Activated CD4-positive, alpha-beta T cell treated with anti-CD3 and anti-CD28 coated beads, Interleukin-2, amount 10 ng/mL, durations not matched to agents 24 days and 14 days (primary cell): ENCODE data around the gene CCNQ. TPM values are rescaled to one million over a fixed set of nuclear protein-coding genes. Genes with fewer than 3 reads are reported as not detected.

Source experiments
- DNase-seq: peaks from one replicate; pipeline ENCODE4 v3.0.0; 2022
- H3K27ac Mint-ChIP-seq: one replicate; pipeline ENCODE4 v1.8.0; 2022; ENCODE audit warnings: mild to moderate bottlenecking, mixed read lengths
- H3K27me3 Mint-ChIP-seq: one replicate; pipeline ENCODE4 v1.8.0; 2022; ENCODE audit warnings: mixed read lengths
- H3K36me3 Mint-ChIP-seq: one replicate; pipeline ENCODE4 v1.8.0; 2022; ENCODE audit warnings: low read depth, mild to moderate bottlenecking, mixed read lengths
- H3K4me1 Mint-ChIP-seq: one replicate; pipeline ENCODE4 v1.8.0; 2021; ENCODE audit warnings: mixed read lengths
- H3K4me3 Mint-ChIP-seq: one replicate; pipeline ENCODE4 v1.8.0; 2022; ENCODE audit warnings: mild to moderate bottlenecking, moderate library complexity, mixed read lengths
- H3K9me3 Mint-ChIP-seq: one replicate; pipeline ENCODE4 v1.8.0; 2021; ENCODE audit warnings: mixed read lengths
- intact Hi-C: fragments of 100-400 bp; cut with micrococcal nuclease; formaldehyde crosslinking; loops from one replicate; pipeline ENCODE4 v1.15.1; 2023
- total RNA-seq: library from RNA; stranded (reverse); gene quantifications from 2 replicates; pipeline ENCODE4 v1.2.3, GENCODE V29; 2022

The CCNQ gene
- total RNA-seq, 1 donor from 2014 or later = 28.7 TPM

DNA sequence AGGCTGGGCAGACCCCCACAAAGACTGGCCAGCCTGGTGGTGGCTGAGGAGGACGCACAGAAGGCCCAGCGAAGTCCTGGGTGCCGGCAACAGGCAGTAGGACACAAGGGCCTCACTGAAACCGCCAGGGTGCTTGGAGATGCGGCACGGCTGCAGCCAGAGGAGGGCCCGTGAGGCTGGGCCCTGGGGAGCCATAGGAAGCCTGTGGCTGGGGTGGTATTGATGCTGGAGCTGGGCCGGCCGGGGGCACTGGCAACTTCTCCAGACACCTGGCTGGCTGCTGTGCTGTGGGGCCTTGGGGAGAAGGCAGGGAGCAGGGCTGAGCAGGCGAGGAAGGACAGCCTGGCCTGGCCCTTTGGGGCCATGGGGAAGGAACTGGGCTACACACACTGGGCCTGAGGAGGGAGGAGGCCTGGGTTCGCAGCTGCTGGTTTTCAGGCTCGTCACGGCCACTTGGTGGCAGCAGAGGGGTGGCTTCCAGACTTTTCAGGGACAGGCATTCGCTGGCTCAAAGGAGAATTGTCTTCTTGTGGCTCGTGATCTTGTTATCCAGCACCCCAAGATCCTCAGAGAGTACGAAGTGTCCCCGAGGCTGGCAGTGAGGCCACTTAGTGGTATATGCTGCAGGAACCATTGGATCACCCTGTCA lies 44.3 kb downstream of the CCNQ start:
- no peak overlapping the region for H3K27ac Mint-ChIP-seq
- no peaks in the 10 kb centered on the region for H3K36me3 Mint-ChIP-seq
- intact Hi-C loops = loop anchor here (1.0 kb wide), 2 partner anchors 95 to 114 kb away; no protein-coding TSS in a partner anchor
- no peaks in the 10 kb centered on the region for H3K9me3 Mint-ChIP-seq
- no peaks in the 10 kb centered on the region for H3K4me1 Mint-ChIP-seq
- H3K27me3 Mint-ChIP-seq = no peaks in the 10 kb centered on the region
- H3K4me3 Mint-ChIP-seq = no peak overlapping the region
- peak; percentile 87 for DNase-seq

DNA sequence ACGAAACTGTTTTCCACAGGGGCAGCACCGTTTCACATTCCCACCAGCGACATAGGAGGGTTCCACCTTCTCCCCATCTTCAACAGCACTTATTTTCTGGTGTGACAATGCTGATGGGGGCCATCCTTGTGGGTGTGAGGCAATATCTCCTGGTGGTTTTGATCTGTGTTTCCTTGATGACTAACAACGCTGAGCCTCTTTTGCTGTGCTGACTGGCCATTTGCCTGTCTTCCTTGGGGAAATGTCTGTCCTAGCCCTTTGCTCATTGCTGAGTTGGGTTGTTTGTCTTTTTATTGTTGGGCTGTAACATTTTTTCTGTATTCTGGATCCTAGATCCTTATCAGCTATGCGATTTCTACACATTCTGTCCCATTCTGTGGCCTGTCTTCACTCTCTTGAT lies 47.8 kb downstream of the CCNQ start:
- Mint-ChIP-seq H3K9me3 (no peaks in the 10 kb centered on the region), H3K4me3 (no peak overlapping the region), H3K27ac (no peak overlapping the region), H3K36me3 (no peaks in the 10 kb centered on the region), H3K27me3 (peaks cover 2% of the 10 kb centered on the region), H3K4me1 (no peaks in the 10 kb centered on the region)
- intact Hi-C loops = no loop called here
- DNase-seq = no peak

DNA sequence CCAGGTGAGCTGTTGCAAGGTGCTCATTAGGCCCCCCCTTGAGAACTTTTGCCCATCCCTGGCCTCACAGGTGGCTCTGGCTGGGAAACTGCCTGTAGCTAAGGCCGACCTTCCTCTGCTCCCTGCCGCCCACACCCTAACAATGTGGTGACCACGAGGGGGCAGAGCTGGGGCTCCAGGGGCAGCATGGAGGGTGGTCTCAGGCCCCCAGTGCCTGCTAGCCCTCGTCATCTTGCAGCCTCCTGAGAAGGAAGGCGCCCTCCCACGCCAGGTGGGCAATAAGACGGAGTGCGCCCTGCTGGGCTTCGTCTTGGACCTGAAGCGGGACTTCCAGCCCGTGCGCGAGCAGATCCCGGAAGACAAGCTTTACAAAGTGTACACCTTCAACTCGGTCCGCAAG lies 49.1 kb downstream of the CCNQ start:
- DNase-seq = no peak
- intact Hi-C loops = no loop called here

DNA sequence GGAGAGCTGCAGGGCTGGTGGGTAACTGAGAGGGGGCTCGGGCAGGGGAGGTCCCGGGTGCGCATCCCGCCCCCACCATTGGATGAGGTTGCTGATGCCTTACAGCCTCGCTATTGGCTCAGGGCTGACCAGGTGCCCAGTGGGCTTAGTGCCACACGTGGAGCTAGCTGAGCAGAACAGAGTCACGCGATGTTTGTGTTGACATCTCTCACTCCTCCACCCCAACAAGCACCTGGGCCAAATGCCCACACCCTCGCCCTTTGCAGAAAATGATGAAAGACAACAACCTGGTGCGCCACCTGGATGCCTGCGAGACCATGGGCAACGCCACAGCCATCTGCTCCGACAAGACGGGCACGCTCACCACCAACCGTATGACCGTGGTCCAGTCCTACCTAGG lies 49.7 kb downstream of the CCNQ start:
- no peak overlapping the region for H3K27ac Mint-ChIP-seq
- no peaks in the 10 kb centered on the region for H3K36me3 Mint-ChIP-seq
- no peaks in the 10 kb centered on the region for H3K4me1 Mint-ChIP-seq
- intact Hi-C loops = no loop called here
- peaks cover 2% of the 10 kb centered on the region for H3K27me3 Mint-ChIP-seq
- no peak overlapping the region for H3K4me3 Mint-ChIP-seq
- DNase-seq = no peak
- no peaks in the 10 kb centered on the region for H3K9me3 Mint-ChIP-seq

More for the DNA sequence above, 49.1 kb downstream of the CCNQ start:
- no peaks in the 10 kb centered on the region for H3K36me3 Mint-ChIP-seq
- no peak overlapping the region for H3K27ac Mint-ChIP-seq
- H3K27me3 Mint-ChIP-seq = peaks cover 2% of the 10 kb centered on the region
- no peak overlapping the region for H3K4me3 Mint-ChIP-seq
- H3K4me1 Mint-ChIP-seq = no peaks in the 10 kb centered on the region
- no peaks in the 10 kb centered on the region for H3K9me3 Mint-ChIP-seq

DNA sequence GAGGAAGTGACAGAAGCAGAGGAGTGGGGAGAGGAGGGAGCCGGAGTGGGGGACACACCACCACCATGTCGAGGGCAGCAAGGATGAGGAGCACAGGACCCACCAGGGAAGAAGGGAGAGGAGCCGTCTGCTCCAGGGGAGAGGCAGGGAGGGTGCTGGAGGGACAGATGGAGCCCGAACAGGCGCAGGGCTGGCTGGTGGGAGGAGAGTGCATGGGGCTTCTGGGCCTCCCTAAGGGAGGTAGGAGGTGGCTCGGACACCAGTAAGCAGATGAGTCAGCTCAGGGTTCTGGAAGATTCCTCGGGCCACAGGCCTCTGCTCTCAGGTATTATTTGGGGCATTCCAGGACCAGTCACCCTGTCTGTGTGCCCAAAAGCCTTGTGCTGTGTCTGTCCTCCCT lies 51.7 kb downstream of the CCNQ start:
- Mint-ChIP-seq H3K4me3 (no peak overlapping the region), H3K27ac (no peak overlapping the region), H3K36me3 (no peaks in the 10 kb centered on the region), H3K4me1 (no peaks in the 10 kb centered on the region), H3K27me3 (peaks cover 2% of the 10 kb centered on the region), H3K9me3 (no peaks in the 10 kb centered on the region)
- DNase-seq = no peak
- intact Hi-C loops = no loop called here

DNA sequence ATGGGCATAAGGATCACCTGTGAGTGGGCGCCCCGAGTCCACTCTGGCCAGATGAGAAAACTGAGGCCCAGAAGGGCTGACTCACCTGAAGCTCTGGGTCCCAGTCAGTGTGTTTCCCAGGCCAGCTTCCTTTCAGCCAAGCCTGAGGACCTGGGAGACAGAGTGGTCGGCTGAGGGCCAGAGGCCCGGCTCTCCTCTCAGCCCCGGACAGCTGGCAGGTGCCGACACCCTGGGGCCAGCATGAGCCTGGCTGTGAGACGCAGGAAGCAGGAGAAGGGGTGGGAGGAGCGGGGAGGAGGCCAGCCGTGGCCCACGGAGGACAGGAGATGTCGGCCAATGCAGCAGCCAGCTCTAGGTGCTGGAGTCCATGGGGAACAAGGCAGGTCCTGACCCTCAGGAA lies 52.6 kb downstream of the CCNQ start:
- Mint-ChIP-seq H3K9me3 (no peaks in the 10 kb centered on the region), H3K36me3 (no peaks in the 10 kb centered on the region), H3K4me1 (no peaks in the 10 kb centered on the region), H3K27ac (no peak overlapping the region), H3K4me3 (no peak overlapping the region), H3K27me3 (peaks cover 2% of the 10 kb centered on the region)
- intact Hi-C loops = no loop called here
- no peak for DNase-seq

DNA sequence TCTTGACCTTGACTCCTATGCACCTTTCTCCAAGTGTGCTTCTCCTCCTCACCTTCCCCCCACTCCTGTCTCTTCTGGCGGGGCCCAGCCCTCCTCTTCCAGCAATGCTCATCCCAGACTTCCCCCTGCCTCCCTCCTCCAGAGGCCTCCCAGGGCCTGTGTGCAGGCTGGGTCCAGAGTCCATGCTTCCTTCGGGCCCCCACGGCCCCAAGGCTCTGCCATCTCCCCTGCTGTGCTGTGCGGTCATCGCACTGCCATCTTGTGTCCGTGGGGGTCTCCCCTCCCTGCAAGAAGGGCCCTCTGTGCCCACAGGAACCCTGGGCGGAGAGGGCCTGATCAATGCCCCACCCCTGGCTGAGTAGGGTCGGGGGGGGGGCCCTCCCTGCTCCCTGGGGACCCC lies 54.2 kb downstream of the CCNQ start:
- H3K36me3 Mint-ChIP-seq = no peaks in the 10 kb centered on the region
- no peak overlapping the region for H3K27ac Mint-ChIP-seq
- intact Hi-C loops = no loop called here
- H3K9me3 Mint-ChIP-seq = no peaks in the 10 kb centered on the region
- no peak for DNase-seq
- no peak overlapping the region for H3K4me3 Mint-ChIP-seq
- no peaks in the 10 kb centered on the region for H3K4me1 Mint-ChIP-seq
- H3K27me3 Mint-ChIP-seq = peaks cover 2% of the 10 kb centered on the region

DNA sequence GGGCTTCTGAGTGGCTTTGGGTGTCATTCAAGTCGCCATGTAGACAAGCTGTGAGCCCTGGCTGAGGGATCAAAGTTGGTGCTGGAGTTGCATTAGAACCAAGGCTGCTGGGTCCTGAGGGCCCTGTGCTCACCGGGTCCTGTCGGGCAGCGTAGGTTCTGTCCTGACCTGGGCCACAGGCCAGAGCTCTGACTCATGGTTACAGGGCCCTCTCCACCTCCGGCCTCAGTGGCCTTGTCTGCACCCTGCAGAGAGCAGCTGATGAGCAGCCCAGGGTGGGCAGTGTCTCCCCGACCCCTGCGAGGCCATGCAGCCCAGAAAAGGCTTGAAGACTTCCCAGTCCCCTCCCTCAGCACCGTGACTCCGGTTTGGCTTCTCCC lies 59.0 kb downstream of the CCNQ start:
- no peak overlapping the region for H3K4me3 Mint-ChIP-seq
- intact Hi-C loops = loop anchor here (5.0 kb wide), 1 partner anchor 127 kb away; no protein-coding TSS in a partner anchor
- no peak for DNase-seq
- H3K9me3 Mint-ChIP-seq = no peaks in the 10 kb centered on the region
- no peaks in the 10 kb centered on the region for H3K36me3 Mint-ChIP-seq
- H3K4me1 Mint-ChIP-seq = no peaks in the 10 kb centered on the region
- no peaks in the 10 kb centered on the region for H3K27me3 Mint-ChIP-seq
- H3K27ac Mint-ChIP-seq = no peak overlapping the region

DNA sequence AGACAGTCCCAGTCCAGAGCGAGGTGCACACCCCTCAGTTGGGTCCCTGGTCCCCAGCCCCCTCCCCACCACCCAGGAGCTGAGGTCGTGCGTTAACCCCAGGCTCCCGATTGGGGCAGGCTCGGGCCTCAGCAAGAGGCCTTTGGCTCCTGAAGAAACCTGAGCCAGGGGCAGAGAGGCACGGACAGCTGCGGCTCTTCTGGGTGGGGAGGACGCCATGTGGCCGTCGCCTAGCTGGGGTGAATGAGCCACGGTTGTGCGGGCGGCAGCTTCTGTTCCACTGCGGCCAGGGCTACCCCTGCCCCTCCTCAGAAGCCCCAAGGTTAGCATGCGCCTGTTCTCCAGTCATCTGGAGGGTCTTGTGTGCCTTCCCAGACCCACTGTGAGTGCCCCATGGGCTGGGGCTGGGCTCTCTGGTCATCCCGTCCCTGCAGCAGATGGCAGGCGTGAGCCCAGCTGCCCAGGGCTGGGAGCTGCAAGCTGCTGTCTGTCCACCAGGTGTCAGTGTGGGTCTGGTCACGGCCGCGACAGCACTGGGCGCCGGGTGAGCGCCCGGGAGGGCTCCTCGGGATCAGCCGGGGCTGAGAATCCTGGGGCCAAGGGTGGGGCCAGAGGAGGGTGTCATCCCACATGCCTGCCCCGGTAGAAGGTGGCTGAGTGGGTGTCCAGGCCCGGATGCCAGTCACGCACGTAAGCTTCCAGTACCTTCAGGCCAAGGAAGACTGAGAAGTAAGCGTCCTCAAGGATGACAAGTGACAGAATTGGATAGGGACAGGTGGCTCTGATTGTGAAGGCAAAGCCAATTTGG lies 59.6 kb downstream of the CCNQ start:
- Mint-ChIP-seq H3K27me3 (no peaks in the 10 kb centered on the region), H3K4me1 (no peaks in the 10 kb centered on the region), H3K36me3 (no peaks in the 10 kb centered on the region), H3K4me3 (no peak overlapping the region), H3K27ac (no peak overlapping the region), H3K9me3 (no peaks in the 10 kb centered on the region)
- intact Hi-C loops = loop anchor here (5.0 kb wide), 1 partner anchor 128 kb away; no protein-coding TSS in a partner anchor
- peak; percentile 87 for DNase-seq

DNA sequence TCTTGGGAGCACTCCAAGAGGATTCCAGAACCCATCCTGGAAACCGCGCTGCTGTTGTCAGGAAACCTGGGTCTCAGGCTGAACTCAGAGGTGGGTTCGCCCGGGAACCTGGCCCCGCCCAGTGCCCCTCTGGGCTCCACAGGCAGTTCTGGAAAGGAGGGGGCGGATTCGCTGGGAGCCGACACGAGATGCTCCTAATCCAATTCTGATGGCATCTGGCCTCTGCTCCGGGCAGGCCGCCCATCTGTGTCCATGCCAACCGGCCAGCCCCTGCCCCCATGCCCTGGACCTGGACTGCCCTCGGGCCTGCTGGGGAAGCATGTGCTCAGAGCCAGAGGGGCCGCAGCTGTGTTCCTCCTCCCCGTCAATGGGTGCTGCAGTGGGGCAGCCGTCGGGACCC lies 60.5 kb downstream of the CCNQ start:
- Mint-ChIP-seq H3K27ac (no peak overlapping the region), H3K36me3 (no peaks in the 10 kb centered on the region), H3K27me3 (no peaks in the 10 kb centered on the region), H3K9me3 (no peaks in the 10 kb centered on the region), H3K4me3 (no peak overlapping the region), H3K4me1 (no peaks in the 10 kb centered on the region)
- intact Hi-C loops = loop anchor here (5.0 kb wide), 1 partner anchor 129 kb away; no protein-coding TSS in a partner anchor
- no peak for DNase-seq

Other genes with a start within 250 kb of the CCNQ start
- not detected in 2 replicates for gene PNMA6E, start 197.8 kb downstream of the CCNQ start, total RNA-seq
- 1.5 and 1.7 TPM in 2 replicates for gene ZFP92, start 187.7 kb downstream of the CCNQ start, total RNA-seq
- 1.1 and 1.9 TPM in 2 replicates for gene TREX2, start 153.1 kb downstream of the CCNQ start, total RNA-seq
- 75.7 and 79.4 TPM in 2 replicates for gene HAUS7, start 128.6 kb downstream of the CCNQ start, total RNA-seq
- not detected in 2 replicates for gene BGN, start 104.2 kb downstream of the CCNQ start, total RNA-seq
- not detected in 2 replicates for gene ATP2B3, start 81.5 kb downstream of the CCNQ start, total RNA-seq
- 0.19 and 0.24 TPM in 2 replicates for gene DUSP9, start 48.1 kb upstream of the CCNQ start, total RNA-seq
- gene PNCK, start 74.7 kb upstream of the CCNQ start, total RNA-seq = 0.36 and 0.84 TPM in 2 replicates
- gene SLC6A8, start 88.8 kb upstream of the CCNQ start, total RNA-seq = 3.5 TPM in 2 replicates
- gene BCAP31, start 125.2 kb upstream of the CCNQ start, total RNA-seq = 154 and 157 TPM in 2 replicates
- 6.6 and 7.7 TPM in 2 replicates for gene ABCD1, start 125.7 kb upstream of the CCNQ start, total RNA-seq
- gene PLXNB3, start 165.1 kb upstream of the CCNQ start, total RNA-seq = 0.43 and 0.49 TPM in 2 replicates
- not detected in 2 replicates for gene SRPK3, start 181.9 kb upstream of the CCNQ start, total RNA-seq
- 70.2 and 78.8 TPM in 2 replicates for gene IDH3G, start 195.2 kb upstream of the CCNQ start, total RNA-seq
- 265 and 277 TPM in 2 replicates for gene SSR4, start 195.5 kb upstream of the CCNQ start, total RNA-seq
- gene PDZD4, start 231.4 kb upstream of the CCNQ start, total RNA-seq = 0.26 and 0.58 TPM in 2 replicates